ENCODE measurements around the gene POU3F3.

The POU3F3 gene

GRCh38 chr2:104862058-104862941 is 8.4 kb downstream of the POU3F3 start:
- DNase-seq, result no peak

DNA sequence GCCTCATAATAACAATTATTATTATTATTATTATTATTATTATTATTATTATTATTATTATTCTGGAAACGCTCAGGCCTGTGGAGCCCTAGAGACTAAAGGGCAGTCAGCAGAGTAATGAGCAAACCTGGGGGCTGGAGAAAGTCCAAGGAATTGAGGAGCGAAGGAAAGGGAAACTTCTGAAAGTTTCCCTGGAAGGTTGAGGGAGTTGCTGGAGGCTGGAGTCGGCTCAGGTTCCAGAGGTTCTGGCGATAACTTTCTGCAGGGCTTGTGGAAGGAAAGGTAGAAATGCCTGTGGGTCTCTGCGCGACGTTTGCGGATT is 9.2 kb downstream of the POU3F3 start:
- DNase-seq, result no peak

GRCh38 chr2:104863468-104864279 is 9.8 kb downstream of the POU3F3 start:
- no peak for DNase-seq

DNA sequence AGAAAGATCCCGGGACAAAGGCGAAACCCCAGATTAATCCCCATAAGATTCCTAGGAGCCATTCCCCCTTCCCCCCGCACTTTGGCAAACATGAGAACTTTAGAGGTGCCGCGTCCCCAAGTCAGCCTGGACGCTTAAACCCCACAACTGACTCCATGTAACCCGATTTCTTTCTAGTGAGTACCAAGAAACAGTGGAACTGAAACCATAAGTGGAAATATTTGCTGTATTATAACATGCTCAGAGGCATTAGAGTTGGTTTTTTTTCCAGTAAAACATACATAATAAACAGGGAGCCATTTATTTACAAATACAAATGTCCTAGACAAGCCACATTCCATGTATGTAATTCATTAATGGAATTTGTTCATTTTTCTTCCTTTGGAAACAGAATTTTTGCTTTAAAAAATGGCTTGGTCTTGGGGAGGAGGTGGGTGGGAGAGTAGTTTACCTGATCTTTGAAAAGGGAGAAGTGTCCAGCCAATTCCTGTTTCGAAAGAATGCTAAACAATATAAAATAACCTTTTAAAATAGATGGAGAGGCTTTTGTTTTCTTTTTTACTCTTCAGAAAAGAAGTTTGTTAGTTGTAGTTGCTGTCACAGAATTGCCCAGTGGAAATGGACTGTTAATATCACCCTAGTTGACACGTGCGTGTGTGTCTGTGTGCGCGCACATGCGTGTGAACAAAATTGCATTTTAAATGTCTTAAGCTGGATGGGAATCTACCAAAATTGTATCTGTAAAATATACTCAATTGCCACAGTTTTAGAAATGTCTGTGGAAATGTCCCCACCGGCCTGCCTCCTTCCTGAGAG is 10.6 kb downstream of the POU3F3 start:
- no peak for DNase-seq

DNA sequence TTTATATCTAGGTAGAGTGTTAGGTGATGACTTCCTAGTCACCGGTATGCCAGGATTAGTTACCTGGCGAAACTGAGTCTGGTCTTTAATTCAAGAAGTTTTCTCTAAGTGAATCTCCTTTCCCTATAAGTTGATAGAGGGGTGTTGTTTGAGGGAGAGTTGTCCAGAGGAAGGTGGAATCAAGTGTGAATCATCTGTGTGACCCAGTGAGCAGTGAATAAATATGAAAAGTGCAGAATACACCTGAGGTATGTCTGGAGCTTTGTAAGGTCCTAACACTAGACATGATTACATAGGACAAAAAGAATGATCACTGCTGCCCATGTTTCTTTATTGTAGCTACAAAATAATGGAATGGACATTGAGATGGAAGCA is 11.2 kb downstream of the POU3F3 start:
- DNase-seq, result no peak

- no peak for DNase-seq
Measured at GRCh38 chr2:104866122-104866864, 12.4 kb downstream of the POU3F3 start.

DNA sequence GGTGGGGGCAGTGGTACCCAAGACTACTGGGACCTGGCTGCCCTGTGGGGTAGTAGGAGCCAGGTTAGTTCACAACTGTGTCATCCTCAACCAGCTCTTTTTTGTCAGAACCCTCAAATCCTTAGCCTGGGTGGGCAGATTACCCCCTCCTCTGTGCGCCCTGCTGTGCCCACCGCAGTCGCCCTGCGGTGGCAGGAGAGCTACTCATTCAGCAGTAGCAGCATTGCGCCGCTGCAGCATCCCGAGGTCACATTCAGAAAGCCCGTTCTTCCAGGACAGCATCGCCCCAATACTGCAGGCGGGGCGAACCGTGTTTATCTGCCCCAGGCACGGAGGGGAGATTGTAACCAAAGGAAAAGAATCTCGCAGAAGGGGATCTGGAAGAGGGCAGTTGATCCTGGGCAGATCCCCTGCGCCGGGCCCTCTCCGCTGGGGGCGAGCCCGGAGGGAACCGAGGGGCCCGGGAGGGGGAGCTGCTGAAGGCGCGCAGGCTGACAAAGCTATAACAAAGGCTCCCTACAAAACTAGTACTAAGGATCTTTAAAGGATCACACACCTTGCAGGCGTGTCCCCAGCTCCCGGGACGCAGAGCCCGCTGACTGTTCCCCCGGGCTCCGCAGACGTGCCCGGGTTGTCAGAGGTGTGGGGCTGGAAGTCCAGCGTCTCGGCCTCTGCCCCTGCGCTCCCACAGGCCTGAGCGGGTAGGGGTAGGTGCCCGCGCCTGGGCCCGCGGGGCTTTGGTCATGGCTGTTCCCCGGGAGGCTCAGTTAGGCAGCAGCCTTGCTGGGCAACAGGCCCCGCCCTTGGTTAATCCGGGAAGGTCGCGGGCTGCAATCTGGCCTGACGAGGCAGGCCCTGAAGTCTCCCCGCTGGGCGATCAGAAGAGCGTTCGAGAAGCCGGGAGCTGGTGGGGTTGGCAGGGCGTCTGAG is 13.2 kb downstream of the POU3F3 start:
- DNase-seq, result no peak

DNA sequence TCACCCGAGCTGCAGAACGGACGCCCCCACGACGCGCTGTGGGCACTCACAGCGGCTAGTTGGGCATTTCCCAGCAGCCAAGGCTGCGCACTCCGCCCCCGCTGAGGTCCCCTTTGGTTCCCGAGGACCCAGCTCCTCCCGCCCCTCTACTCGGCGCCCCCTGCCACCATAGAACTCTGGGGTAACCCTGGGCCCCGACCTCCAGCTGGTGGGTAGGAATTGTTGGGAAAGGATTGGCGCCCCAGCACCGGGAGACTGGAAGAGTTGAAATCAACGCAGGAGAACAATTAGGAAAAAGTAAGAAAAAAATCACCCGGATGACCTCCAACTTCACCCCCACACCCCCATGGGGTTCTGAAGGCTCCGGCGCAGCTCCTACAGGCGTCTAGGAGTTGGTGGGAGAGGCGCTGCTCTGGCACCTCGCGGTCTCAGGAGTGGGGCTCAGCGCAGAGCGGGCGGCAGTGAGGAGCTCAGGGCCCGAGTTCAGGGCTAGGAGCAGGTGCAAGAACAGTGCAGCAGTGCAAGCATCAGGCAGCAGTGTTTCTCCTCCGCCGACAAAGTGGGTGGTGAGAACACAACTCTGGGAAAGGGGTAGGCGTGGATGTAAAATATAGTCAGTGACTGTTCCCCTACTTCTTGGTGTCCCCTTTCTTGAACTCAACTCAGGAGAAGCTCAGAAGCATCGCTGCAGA is 14.0 kb downstream of the POU3F3 start:
- no peak for DNase-seq

DNA sequence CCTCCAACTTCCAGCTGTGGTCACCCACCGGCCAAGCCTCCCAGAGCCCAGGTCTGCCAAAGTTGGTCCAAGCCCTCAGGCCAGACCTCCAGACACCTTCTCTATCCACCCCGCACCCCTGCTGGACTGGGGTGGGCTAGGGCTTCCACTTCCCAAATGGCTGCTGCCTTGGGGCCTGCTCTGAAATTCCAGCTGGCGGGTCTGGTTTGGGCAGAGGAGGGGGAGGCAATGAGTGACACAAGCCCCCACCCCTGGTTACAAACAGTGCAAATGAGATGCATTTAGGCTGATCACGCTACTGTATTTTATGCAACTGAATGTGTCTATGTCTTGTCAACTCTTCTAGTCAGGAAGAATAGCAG is 14.6 kb downstream of the POU3F3 start:
- no peak for DNase-seq

GRCh38 chr2:104870100-104870975 is 16.4 kb downstream of the POU3F3 start:
- DNase-seq, result no peak

DNA sequence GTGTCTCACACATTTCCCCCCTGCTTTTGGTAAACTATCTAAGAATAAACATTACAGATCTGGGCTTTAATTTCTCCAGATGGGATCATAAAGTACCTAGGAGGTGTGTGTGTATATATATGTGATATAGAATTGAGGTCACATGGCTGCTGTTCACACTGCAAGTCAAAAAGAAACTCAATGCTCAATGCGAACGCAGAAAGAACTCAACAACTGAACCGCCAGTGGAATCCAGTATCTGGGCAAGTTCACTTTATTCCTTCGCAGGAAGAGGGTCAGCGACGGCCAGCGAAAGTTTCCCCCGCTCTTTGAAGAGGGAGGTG is 17.7 kb downstream of the POU3F3 start:
- no peak for DNase-seq

GRCh38 chr2:104871972-104872865 is 18.3 kb downstream of the POU3F3 start:
- DNase-seq, result no peak

- DNase-seq, result no peak
Measured at GRCh38 chr2:104872866-104873688, 19.2 kb downstream of the POU3F3 start.

GRCh38 chr2:104873689-104874054 is 19.8 kb downstream of the POU3F3 start:
- no peak for DNase-seq

DNA sequence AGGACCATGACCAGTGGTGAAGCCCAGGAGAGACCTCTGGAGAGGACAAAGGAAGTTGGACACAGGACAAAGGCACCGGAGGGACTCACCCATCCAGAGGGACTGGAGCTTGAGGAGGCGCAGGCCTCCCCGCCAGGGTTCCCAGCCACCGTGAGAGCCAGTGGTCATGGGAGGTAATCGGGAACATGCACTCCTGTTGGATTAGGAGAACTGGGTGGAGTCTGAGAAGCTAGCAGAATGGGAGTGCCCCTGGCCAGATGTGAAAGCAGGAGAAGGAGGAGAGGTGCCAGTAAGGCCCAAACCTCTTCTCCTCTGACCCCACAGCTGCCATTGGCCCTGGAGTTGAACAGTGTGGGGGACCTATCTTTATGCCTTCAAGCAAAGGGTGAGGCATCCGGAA is 20.3 kb downstream of the POU3F3 start:
- no peak for DNase-seq

DNA sequence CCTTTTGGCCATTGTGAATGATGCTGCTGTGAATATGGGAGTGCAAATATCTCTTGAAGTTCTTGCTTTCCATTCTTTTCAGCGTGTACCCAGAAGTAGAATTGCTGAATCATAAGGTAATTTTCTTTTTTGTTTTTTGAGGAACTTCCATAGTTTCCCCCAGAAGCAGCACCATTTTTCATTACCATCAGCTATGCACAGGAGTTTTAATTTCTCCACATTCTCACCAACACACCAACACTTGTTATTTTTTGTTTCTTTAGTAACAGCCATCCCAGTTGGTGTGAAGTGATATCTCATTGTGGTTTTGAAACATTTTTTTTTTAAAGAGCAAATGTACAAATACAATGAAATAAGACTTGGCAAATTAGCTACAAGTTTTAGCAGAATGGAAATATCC is 21.3 kb downstream of the POU3F3 start:
- DNase-seq, result no peak

DNA sequence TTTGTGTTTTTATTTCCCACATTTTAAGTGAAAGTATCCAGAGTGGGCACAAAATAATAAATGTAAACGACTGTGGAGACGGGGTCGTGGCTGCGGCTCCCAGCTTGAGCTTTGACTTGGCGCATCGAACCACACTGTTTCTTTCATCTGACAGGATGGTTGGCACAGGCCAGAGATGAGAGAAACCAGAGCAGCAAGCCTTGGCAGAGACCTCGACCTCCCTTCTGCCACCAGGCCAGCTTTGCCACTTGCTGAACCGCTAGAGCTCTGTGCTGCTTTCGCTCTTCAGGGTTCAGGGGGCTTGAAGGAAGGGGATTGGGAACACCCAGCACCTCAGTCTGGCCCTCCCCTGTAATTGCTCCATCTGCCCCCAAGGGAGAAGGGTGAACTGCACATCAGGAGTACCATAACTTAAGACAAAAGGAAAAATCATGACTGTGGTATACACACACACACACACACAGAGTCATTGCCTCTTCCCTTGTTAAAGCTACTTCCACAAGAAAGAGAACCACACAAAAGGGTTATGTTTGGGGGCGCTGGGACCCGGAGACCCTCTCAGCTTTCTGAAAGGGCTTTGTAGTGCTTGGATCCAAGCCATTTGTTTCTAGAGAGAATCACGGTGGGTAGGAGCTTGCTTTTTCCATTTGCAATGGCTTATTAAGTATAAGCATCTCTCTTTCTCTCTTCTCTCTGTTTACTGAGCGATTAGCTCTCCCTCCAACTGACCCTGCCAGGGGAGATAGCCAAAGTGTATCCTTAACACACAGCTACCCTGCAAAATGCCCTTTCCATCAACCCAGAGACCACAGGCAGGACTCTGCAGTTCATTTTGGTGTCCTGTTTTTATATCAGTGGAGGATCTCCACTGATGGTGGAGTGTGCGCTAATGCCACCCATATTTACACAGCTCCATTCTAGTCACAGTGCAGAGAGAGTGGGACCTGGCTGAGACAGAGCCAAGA is 23.0 kb downstream of the POU3F3 start:
- no peak for DNase-seq

Data from SIG-M5 (cell line).